PC-3 (cell line): Measurements from ENCODE around the gene FAM222A. TPM values are rescaled to one million over a fixed set of nuclear protein-coding genes. Genes with fewer than 3 reads are reported as not detected.

Source experiments
- ATAC-seq: fragments of 200-7000 bp; cut with Tn5 transposase; 2 replicates; pipeline ENCODE4 v1.9.1; 2020; ENCODE audit warnings: mild to moderate bottlenecking, moderate library complexity
- BruUV-seq: library from RNA; stranded (reverse); fragments of 400-500 nt; replicated peaks from 2 replicates; lab custom pipeline; 2021; lab: Mats Ljungman, UMichigan
- CTCF ChIA-PET: fragments of 300-600 bp; sonication (Branson Sonifier 250); formaldehyde crosslinking; loops from one replicate; lab custom pipeline; 2022; ENCODE audit warnings: antibody characterized with exemption; lab: Charles Lee
- POLR2A ChIA-PET: fragments of 300-600 bp; sonication (Branson Sonifier 250); formaldehyde crosslinking; loops from one replicate; lab custom pipeline; 2022; ENCODE audit warnings: antibody characterized with exemption; ENCODE audit not compliant: unreplicated experiment; lab: Charles Lee
- DNase-seq: peaks from one replicate; pipeline ENCODE4 v3.0.0-alpha.2; 2015
- H2AFZ ChIP-seq: fragments of 300-600 bp; sonication (generic); 2 replicates; pipeline ENCODE4 v1.6.0; 2016; ENCODE audit warnings: antibody characterized with exemption, low read length
- H3F3A ChIP-seq: fragments of 300-600 bp; sonication (generic); one replicate; pipeline ENCODE4 v1.6.0; 2017; ENCODE audit warnings: antibody characterized with exemption, low read length, control low read depth, mild to moderate bottlenecking; ENCODE audit not compliant: unreplicated experiment
- H3K27ac ChIP-seq: fragments of 300-600 bp; sonication (generic); 2 replicates; pipeline ENCODE4 v1.5.1; 2016; ENCODE audit warnings: mild to moderate bottlenecking, low read length
- H3K27me3 ChIP-seq: fragments of 300-600 bp; sonication (generic); 2 replicates; pipeline ENCODE4 v1.6.1; 2016; ENCODE audit warnings: low read length, mixed read lengths
- H3K36me3 ChIP-seq: fragments of 300-600 bp; sonication (generic); 2 replicates; pipeline ENCODE4 v1.6.1; 2016; ENCODE audit warnings: low read depth, mixed run types, low read length, mixed read lengths
- H3K4me1 ChIP-seq: fragments of 300-600 bp; sonication (generic); 2 replicates; pipeline ENCODE4 v1.5.1; 2016; ENCODE audit warnings: low read length; ENCODE audit not compliant: insufficient read depth
- H3K4me2 ChIP-seq: fragments of 300-600 bp; sonication (generic); 2 replicates; pipeline ENCODE4 v1.6.0; 2016; ENCODE audit warnings: low read length
- H3K4me3 ChIP-seq: fragments of 300-600 bp; sonication (generic); 2 replicates; pipeline ENCODE4 v1.5.1; 2016; ENCODE audit warnings: mild to moderate bottlenecking, low read length, mixed read lengths
- H3K79me2 ChIP-seq: fragments of 300-600 bp; sonication (generic); 2 replicates; pipeline ENCODE4 v1.6.1; 2017; ENCODE audit warnings: low read length, mixed read lengths
- H3K9ac ChIP-seq: fragments of 300-600 bp; sonication (generic); 2 replicates; pipeline ENCODE4 v1.6.0; 2016; ENCODE audit warnings: mild to moderate bottlenecking, low read length
- H3K9me2 ChIP-seq: fragments of 300-600 bp; sonication (generic); replicated peaks from 2 replicates; pipeline ENCODE4 v1.6.1; 2016; ENCODE audit warnings: mixed run types, low read length, mixed read lengths
- H3K9me3 ChIP-seq: fragments of 300-600 bp; sonication (generic); 2 replicates; pipeline ENCODE4 v1.6.1; 2016; ENCODE audit warnings: low read length, mixed read lengths
- H4K20me1 ChIP-seq: fragments of 300-600 bp; sonication (generic); 2 replicates; pipeline ENCODE4 v1.6.1; 2016; ENCODE audit warnings: low read length, mixed read lengths
- CTCF ChIP-seq: fragments of 300-600 bp; sonication (generic); conservative IDR thresholded peaks from 2 replicates; pipeline ENCODE4 v1.5.1; 2017; ENCODE audit warnings: antibody characterized with exemption, low read depth, mild to moderate bottlenecking, low read length
- EZH2 ChIP-seq: fragments of 300-600 bp; sonication (generic); IDR thresholded peaks from one replicate; pipeline ENCODE4 v1.6.1; 2017; ENCODE audit warnings: antibody characterized with exemption, mild to moderate bottlenecking, low read length; ENCODE audit not compliant: unreplicated experiment
- EZH2phosphoT487 ChIP-seq: fragments of 300-600 bp; sonication (generic); IDR thresholded peaks from 2 replicates; pipeline ENCODE4 v1.6.1; 2018; ENCODE audit warnings: mild to moderate bottlenecking, antibody characterized with exemption, low read length, borderline replicate concordance
- intact Hi-C: fragments of 100-400 bp; cut with micrococcal nuclease; formaldehyde crosslinking; loops from 2 replicates; pipeline ENCODE4 v1.9.0; 2023
- total RNA-seq: library from RNA; depleted of rRNA; stranded (reverse); fragments of >200 nt; gene quantifications from 2 replicates; pipeline ENCODE4 v1.2.3, GENCODE V29; 2014; rRNA removed

The FAM222A gene
- total RNA-seq, 1 experiment from 2014 or later: 11.7 TPM

GRCh38 chr12:109818253-109818652, 104.6 kb downstream of the FAM222A start:
- no peaks in the 10 kb centered on the region for H4K20me1 ChIP-seq
- ATAC-seq (no peak), DNase-seq (no peak)
- intact Hi-C loops: no loop called here
- H2AFZ ChIP-seq: no peak overlapping the region
- BruUV-seq: no TSS peak
- POLR2A ChIA-PET: no interaction called here
- peaks cover 21% of the 10 kb centered on the region for H3K4me1 ChIP-seq
- no peak overlapping the region for H3K4me3 ChIP-seq
- no peak overlapping the region for H3K9ac ChIP-seq
- no peak overlapping the region for H3K4me2 ChIP-seq
- TF ChIP-seq CTCF (no peak), EZH2phosphoT487 (no peak)
- H3K9me3 ChIP-seq: no peaks in the 10 kb centered on the region
- no peak overlapping the region for H3K27ac ChIP-seq
- CTCF ChIA-PET: interaction anchor here (0.9 kb wide), 1 partner anchor 27 kb away, joined by 4 read pairs; no protein-coding TSS in a partner anchor
- H3K27me3 ChIP-seq: no peaks in the 10 kb centered on the region
- no peaks in the 10 kb centered on the region for H3K36me3 ChIP-seq
- H3K9me2 ChIP-seq: no peaks in the 10 kb centered on the region
- no peaks in the 10 kb centered on the region for H3K79me2 ChIP-seq
- H3F3A ChIP-seq: no peaks in the 10 kb centered on the region

- H3K79me2 ChIP-seq: no peaks in the 10 kb centered on the region
- intact Hi-C loops: no loop called here
Measured at GRCh38 chr12:109818905-109819500, 105.4 kb downstream of the FAM222A start.

More at GRCh38 chr12:109818905-109819500, 105.4 kb downstream of the FAM222A start:
- Histone ChIP-seq H4K20me1 (no peaks in the 10 kb centered on the region), H3K27me3 (no peaks in the 10 kb centered on the region), H3K9me3 (no peaks in the 10 kb centered on the region), H3K9ac (no peak overlapping the region), H3K4me3 (no peak overlapping the region), H3F3A (no peaks in the 10 kb centered on the region), H2AFZ (no peak overlapping the region), H3K9me2 (no peaks in the 10 kb centered on the region), H3K36me3 (no peaks in the 10 kb centered on the region), H3K4me1 (peaks cover 24% of the 10 kb centered on the region), H3K4me2 (0 out of 2 replicates have a peak overlapping the region, but pooled peaks have one; percentile 11), H3K27ac (no peak overlapping the region)
- DNase-seq: peak; percentile 91
- BruUV-seq: no TSS peak
- ChIA-PET POLR2A (no interaction called here), CTCF (interaction anchor here (0.9 kb wide), 1 partner anchor 26 kb away, joined by 4 read pairs; no protein-coding TSS in a partner anchor)
- TF ChIP-seq CTCF: no peak
- no peak for TF ChIP-seq EZH2
- no peak for TF ChIP-seq EZH2phosphoT487
- peak; percentile 66 for ATAC-seq

Other genes with a start within 250 kb of the FAM222A start
- gene KCTD10, start 236.5 kb upstream of the FAM222A start, total RNA-seq: 42.3 and 58.1 TPM in 2 replicates
- gene UBE3B, start 236.2 kb upstream of the FAM222A start, total RNA-seq: 25.7 and 35.6 TPM in 2 replicates
- gene MMAB, start 140.3 kb upstream of the FAM222A start, total RNA-seq: 83.0 and 83.5 TPM in 2 replicates
- 47.8 and 52.2 TPM in 2 replicates for gene MVK, start 140.0 kb upstream of the FAM222A start, total RNA-seq
- gene TRPV4, start 119.6 kb downstream of the FAM222A start, total RNA-seq: 1.6 and 2.4 TPM in 2 replicates
- 78.2 and 82.6 TPM in 2 replicates for gene GLTP, start 166.7 kb downstream of the FAM222A start, total RNA-seq
- 21.6 and 42.8 TPM in 2 replicates for gene TCHP, start 186.4 kb downstream of the FAM222A start, total RNA-seq